Putamen (tissue), 1 donor: ENCODE data around the gene CSHL1.

Experiments
- DNase-seq: peaks from one replicate; pipeline ENCODE4 v3.0.0-alpha.2; 2016; ENCODE audit warnings: low spot score

CSHL1 gene

DNA sequence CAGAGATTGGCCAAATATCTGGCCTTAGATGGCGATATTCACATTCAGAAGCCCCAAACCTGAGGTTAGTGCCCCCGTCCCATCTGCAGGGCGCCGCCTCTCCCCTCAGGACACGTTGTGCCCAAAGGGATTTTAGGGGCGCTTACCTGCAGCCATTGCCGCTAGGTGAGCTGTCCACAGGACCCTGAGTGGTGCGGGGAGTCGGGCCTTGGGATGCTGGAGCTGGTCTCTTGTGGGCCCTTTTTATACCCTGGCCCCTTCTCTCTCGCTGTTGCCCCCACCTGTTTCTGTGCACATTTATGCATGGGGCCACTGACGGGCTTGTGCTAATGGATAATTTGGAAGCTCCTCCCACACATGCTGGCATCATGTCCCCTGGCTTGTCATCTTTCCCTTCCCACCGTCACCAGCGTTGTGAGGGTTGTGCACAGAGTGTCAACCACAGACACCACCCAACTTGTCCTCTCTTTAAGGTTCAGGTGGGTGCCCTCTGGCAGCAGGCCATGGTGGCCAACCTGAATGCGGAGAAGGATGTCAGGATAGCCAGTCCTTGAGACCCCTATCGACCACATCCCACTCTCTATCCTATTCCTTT is at the start of gene CSHL1:
Gene CSHL1 (minus strand): TSS at position 218 of the 595 bp plus-strand sequence. CDS start 62 bp downstream, at position 156.
- DNase-seq: no peak

DNA sequence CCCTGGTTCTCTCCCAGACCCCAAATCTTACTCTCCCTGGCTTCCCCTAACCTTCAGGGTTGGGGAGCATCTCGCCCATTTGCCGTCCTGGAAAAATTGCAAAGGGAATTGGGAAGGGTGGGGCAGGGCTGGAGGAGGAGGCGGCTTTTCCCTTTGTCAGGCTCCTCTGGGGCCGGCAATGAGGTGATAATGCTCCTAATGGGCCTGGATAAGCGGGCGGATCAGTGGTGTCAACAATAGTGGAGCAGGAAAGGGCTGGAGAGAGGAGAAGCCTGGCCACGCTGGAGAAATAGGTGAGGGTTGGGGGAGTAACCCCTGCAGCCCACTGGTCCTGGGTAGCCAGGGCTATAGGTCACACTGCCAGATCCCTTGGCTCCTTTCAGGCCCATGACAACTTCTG is 49.4 kb upstream of the CSHL1 start:
- DNase-seq: no peak

GRCh38 chr17:63960006-63960405 is 48.9 kb upstream of the CSHL1 start:
- no peak for DNase-seq

DNA sequence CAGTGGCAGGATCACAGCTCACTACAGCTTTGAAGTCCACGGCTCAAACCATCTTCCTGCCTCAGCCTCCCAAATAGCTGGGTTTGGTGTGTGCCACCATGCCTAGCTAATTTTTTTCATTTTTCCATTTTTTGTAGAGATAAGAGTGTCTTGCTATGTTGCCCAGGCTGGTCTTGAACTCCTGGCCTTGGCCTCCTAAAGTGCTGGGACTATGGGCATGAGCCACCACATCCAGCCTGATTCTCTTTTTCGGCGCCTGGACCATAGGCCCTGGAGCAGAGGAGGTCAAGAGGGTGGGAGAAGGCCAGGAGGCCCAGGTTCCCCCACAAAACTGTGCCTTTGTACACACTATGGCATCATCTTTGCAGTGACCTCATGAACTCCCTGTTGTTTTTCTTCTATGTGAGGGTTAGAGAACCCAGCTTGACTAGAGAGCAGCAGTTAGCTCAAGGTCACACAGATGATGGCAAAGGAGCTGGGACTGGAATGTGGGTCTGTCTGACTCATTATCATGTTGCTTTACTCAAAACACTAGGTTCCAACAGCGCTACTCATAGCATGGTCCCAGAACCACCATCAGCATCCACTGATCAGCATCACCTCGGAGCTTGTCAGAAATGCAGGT is 45.4 kb upstream of the CSHL1 start:
- no peak for DNase-seq

DNA sequence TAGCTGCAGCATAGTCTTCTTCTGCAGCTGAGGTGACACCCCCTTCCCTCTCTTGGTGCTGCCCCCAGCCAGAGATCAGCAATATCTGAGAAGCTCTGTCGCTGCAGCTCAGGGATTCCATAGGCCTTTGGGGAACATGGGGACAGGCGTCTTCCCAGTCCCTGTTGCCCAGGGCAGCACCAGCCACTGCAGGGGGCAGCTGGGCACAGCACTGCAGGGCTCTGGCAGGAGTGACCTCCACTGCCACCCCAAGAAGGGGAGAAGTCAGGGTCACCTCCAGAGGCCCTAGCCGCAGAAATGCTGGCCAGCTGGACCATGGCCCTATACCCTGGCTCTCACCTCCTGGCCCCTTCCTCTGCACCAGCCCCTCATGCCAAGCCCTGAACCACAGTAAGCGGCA is 44.7 kb upstream of the CSHL1 start:
- no peak for DNase-seq

DNA sequence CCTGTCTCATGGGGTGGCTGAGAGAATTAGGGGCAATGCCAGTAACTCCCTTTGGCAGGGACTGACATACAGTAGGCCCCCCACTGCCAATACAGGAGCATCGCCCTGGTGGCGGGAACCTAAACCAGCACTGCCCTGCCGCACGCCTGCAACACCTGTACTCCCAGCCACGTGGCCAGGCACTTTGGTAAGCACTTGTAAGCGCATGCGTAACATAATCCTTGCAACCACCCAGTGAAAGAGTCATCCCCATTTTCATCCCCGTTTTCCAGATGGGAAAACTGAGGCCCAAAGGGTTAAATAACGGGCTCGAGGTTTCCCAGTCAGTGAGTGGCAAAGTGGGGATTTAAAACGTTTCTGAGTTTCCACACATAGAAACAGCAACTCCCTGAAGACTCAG is 44.2 kb upstream of the CSHL1 start:
- no peak for DNase-seq

GRCh38 chr17:63954402-63955063 is 43.5 kb upstream of the CSHL1 start:
- DNase-seq: no peak

GRCh38 chr17:63950940-63951907 is 40.2 kb upstream of the CSHL1 start:
- DNase-seq: no peak

- DNase-seq: no peak
These were observed 38.7 kb upstream of the CSHL1 start for GRCh38 chr17:63949576-63950250.

GRCh38 chr17:63948521-63948920 is 37.5 kb upstream of the CSHL1 start:
- DNase-seq: no peak

- no peak for DNase-seq
These were observed 36.8 kb upstream of the CSHL1 start for GRCh38 chr17:63947711-63948330.

DNA sequence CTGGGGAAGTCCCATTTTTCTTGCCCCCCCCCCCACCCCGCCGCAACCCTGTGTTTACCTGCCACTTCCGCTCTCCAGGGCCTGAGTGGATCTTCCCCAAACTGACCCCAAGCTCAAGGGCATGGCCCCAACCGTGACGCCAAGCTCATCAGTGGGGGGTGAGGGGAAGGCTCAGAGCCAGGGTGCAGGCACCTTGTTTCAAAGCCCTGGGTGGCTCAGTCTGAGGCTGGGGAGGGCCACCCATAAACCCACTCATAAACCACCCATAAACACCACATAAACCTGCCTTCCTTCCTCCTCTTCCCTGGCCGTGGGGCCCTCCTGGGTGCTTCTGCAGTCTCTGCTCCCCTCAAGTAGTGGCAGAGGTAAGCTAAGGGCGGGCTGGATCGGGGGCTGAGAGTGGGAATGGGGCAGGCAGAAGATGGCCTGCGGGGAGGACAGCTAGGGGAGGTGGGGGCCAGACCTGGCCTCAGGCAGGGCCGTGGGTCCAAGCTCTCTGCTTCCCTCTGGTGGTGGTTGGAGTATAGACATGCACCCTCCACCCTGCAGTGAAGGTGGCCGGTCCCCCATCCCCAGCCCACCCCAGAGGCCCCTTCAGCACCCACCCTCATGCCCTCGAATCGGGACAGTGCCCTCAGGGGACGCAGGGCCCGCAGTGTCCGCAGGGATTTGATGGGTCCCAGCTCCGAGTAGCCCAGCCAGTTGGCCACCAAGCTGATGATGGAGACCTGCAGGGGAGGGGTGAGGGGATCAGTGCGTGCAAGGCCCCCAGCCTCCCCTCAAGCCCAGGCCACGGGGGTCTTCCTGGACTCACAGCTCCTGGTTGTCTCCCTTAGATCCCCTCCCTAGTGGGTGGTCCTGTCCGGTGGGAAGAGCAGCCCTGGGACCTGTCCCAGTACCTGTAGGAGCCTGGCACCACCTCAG is 35.6 kb upstream of the CSHL1 start:
- no peak for DNase-seq

GRCh38 chr17:63945784-63946439 is 34.9 kb upstream of the CSHL1 start:
- no peak for DNase-seq

DNA sequence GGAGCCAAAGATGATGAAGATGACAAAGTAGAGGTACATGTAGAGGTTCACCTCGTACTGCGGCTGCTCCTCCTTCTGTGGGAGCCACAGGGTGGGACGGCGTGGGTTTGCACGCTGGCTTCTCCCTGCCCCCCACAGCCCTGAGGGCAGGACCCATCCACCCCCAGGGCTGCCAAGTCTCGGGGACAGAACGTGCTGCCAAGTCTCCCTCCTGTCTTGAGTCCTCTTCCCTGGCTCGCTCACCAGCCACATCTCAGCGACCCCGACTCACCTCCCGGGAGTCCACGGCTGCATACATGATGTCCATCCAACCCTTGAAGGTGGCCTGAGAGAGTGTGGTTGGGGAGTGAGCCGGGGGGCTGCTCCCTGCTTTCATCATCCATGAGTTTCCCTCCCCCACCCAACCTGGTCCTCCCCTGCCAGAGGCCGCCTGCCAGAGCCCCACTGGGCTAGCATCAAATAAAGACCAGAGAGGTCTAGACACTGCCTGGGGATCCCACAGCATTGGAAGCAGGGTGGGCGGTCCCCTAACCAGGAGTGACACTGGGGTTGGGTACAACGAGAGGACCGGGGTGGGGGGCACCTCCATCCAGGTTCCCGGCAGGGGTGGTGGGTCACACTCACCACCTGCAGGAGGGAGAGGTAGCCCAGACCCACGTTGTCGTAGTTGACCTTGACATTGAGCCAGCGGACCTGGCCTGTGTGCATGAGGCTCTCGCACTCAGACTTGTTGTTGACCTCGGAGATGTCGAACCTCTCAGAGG is 33.9 kb upstream of the CSHL1 start:
- DNase-seq: no peak

DNA sequence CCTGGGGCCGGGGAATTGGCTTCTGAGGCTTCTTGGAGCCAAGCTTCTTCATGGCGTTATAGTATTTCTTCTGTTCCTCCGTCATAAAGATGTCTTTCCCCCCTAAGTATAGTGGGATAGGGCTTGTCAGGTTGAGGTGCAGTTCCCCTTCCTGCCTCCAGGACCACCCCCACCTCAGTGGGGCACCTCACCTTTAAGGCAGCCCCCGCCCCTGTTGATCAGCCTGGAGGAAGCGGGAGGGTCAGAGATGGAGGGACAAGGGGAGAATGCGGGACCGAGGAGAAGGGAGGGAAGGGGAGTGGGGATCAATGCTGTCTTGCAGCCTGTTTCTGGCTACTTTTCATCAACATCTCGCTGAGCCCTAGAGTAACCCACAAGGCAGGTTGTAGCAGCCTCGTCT is 32.7 kb upstream of the CSHL1 start:
- DNase-seq: no peak

DNA sequence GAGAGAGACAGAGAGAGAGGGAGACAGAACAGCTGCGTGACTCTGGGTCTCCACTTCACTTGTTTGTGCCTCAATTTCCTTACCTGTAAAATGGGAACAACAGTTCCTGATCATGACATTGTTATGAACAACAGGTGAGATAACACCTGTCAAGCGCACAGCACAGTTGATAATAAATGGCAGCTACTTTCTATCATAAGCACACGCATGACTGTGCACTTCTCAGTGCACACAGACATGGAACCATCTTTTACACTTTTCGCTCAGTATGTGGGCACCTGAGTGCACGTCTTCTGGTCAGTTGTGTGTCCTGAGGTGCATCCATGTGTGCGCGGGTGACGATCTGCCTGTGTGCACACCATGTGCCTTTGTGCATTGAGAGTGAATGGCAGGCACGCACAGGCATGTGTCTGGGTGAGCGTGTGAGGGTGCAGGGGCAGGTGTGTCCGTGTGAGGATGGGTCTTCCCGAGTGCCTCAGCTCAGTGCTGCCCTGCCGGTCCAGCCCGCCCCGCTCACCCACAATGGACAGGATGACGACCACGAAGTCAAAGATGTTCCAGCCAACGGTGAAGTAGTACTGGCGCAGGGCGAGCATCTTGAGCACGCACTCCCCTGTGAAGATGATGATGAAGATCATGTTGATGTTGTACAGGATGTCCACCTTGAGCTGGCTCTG is 31.4 kb upstream of the CSHL1 start:
- no peak for DNase-seq

GRCh38 chr17:63941751-63942150 is 30.7 kb upstream of the CSHL1 start:
- DNase-seq: no peak

DNA sequence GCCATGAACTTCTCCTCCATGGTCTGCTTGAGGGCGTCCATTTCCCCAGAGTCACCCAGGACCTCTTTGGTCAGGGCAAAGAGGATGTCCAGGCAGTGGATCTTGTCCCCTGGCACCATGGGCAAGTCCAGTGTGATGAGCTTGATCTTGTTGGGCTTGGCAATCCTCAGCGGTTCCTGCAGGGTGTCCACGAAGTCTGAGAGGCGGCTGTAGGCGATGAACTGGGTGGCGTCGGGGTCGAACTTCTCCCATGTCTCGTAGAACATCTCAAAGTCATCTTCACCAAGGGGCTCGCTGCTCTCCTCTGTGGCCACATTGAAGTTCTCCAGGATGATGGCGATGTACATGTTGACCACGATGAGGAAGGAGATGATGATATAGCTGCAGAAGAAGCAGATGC is 30.1 kb upstream of the CSHL1 start:
- no peak for DNase-seq
